CD4-positive, alpha-beta T cell treated with Interferon alpha-2 for 1 hour (primary cell): ENCODE data around the gene ERI3.
A peak's percentile ranks its signal among the peaks of the same experiment; 100 is the strongest.

Experiments used
- DNase-seq, 2 donors: peaks; one replicate each; pipeline ENCODE4 v3.0.0-alpha.2; 2020 to 2022

The ERI3 gene

DNA sequence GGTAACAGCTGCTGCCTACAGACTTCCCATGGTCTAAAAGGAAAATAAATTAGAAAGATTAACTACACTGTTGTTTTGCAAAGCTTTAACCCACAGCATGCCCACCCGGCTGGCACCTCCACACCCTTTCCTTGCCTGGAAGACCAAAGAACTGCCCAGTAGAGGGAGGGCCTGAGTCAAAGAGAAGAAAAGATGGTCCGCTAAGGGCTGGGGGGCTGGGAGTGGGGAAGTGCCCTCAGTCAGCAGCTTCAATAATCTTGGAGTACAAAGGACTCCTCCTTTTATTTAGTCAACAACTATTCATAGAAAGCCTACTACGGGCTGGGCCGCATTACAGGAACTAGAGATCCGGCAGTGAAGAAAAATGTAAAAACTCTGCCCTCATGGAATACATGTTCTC is 40.6 kb downstream of the ERI3 start:
- no peak for DNase-seq

DNA sequence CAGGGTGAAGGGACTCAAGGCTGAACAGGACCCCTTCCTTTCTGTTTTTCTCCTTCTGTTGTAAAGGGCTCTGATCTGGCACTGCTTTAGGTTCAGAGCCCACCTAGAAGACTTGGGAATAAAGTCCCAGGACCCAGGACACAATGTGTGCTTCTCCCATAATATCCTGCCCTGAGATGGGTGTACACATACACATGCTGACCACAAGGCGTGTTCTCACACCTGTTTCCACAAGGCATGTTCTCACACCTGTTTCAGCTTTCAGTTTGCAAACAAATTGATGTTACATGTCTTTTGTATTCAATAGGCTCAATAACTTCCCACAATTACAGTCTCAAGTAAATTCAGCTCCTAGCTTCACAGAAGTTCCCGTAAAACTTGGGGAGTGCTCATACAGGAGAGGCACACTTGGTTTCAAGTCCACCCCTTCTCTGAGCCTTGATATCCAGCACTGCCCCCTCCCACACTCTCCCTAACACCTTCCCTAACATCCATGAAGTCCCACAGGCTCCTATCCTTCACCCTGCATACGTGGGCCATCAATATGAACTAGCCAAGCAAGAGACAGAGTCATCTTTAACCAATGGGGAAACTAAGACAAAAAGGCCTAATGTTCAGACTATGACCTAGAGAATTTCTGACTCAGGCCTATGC is 41.7 kb downstream of the ERI3 start:
- DNase-seq: no peak

DNA sequence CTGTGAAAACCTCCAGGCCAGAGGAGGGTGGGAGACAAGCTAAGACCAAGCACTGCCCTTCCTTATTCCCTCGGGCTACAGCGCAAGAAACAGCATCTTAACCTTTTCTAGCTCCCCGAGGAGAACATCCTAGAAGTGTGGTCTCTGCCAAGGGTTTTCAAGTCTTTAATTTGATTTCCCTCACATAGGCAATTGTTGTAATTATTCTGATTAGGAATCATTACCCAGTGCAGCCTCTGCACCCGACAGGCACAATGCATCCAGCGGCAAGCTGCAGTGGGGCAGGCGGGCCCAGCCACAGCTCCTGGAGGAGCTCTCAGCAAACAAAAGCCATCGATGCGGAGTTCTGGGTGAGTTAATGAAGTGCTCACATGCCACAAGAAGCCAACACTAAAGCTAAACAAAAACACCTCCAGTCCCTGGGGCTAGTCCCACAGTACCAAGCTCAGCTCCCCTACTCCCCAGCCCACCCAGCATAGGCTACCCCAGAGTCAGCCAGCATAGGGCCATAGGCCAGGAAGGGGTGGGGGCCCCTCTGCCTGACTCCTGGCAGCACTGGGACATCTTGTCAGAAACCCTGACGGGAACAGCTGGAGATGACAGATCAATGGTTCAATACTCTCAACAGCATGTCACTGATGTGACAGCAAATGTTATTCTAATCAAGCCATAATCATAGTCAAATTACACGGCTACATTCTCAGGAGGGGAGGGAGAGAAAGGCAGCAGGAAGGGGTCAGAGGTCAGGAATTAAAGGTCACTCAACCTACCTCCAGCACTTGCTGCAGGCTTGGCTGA is 42.5 kb downstream of the ERI3 start:
- DNase-seq: no peak

DNA sequence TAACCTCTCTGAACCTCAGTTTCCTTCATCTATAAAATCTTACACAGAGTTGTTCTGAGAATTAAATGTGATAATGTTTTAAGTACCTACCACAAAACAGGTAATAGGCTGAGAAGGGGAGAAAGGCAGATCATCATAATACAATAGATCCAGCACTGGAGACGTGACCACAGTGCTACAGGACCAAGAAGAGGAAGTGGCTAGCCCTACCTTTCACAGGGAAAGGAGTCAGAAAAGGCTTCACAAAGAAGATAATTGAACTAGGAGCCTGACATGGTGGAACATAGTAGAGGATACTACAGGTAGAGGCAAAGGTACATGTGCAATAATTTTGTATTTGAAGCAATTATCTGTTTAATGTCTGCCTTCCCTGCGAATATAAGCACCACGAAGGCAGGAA is 45.1 kb downstream of the ERI3 start:
- DNase-seq: no peak

DNA sequence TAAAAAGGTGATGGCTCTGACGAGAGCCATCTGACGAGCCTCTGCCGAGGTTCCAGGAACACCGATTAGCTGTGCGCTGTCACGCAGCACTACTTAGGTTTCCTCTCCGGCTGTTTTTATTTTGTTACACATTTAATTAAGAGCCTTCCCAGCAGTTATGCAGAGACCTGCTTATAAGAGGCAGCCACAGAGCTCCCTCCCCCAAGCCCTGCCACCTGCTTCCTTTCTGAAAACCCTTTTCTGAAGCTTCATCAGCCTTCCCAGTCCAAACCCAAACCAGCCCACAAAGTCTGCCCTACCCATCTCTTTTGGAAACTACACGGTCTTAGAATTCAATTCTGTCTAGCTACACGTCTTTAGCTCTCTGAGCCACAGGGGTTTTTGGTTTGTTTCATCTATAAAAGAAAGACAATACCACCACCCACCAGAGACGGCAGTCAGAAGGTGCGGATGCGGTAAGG is 49.1 kb downstream of the ERI3 start:
- peak; percentile 4 to 8 for DNase-seq

DNA sequence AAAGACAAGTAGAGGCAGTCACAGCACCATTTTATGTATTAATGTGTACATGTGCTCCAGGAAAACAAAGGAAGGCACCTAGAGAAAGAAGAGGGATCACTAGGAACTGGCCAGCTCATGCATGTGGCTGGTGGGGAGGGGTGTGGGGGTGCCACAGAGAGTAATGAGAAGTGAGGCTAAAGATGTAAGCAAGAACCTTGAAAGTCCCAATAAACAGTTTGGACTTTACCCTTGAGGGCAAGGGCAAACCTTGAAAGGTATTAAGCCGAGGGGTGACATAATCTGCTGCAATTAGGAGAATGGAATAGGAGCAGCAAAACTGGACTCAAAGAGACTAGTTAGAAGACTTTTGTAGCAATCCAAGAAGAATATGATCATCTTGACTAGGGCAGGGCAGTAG is 51.5 kb downstream of the ERI3 start:
- no peak for DNase-seq

DNA sequence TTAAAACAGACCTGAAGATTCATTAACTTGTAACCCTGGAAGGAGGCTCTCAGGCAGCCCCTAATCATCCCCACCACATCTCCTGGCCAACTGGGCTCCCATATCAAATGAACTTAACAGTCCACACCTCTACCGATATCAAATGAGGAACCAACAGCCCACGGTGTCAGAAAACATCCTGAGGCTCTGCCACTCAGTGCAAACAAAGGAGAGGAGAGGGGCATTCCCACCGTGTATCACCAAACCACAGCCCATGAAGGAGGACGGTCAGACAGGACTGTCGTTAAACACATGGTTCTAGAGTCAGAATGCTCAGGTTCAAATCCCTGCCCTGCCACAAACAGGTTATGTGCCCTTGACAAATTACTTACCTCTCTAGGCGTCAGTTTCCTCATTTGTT is 52.5 kb downstream of the ERI3 start:
- no peak for DNase-seq

DNA sequence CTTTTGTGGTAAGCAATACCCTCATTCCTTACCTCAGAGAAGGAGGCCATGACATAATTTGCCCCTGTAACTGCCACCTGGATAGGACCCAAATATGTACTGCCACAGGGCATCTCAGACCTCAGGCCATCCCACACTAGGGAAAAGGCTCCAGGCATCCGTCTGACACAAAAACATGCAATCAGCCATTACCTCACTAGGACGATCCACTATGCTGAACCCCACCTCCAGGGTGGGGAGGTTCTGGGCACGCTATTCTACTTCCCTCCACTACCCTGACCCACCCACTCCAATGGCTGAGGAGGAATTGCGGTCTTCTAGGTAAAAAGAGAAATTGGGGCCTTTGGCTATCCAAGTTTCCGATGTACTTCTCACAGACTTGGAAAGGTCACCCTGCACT is 53.6 kb downstream of the ERI3 start:
- DNase-seq: no peak

DNA sequence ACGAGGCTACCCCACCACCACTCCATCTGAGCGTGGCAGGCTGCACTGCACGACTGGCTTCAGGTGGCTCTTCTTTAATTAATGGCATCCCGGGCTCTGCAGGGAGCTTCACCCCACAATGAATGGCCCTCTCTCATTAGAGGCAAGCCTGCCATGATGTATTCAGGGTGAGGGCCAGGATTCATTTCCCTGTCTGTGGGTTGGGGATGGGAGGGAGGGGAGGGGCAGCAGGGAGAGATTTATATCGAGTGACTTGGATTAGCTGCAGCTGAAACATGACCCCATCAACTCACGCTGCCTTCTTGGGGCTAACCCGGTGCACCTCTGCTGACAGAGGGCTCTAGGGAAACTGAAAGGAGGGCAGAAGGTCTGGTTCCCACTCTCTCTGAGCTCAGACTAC is 54.2 kb downstream of the ERI3 start:
- no peak for DNase-seq

DNA sequence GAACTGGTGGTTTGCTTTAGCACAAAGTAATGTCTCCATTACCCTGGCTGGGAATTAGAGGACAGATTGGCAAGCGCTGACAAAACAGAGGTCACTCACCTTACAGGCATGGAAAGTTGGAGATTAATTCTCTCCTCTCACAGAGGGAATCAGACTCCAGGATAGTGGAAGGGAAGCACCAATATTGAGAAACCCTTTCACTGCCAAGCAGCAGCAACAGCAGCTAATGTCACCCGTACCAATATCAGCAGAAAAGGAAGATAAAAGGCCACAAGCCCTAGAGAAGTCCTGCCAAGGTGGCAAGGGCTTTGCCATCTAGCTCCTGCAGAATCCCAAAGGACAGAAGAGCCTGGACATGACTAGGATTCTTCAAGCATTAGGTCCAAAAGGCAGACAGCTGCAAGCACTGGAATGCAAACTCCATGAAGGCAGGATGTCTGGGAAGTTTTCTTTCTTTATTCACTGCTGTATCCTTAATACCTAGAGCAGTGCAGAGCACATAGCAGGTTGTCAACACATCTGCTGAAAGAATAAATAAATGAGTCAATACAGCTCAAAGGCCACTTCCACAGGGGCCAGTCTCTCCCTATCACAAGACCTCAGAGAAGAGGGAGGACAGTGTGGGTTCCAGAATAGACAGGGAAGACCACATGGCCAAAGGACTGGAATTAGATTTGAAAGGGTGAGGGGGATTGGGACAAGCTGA is 57.2 kb downstream of the ERI3 start:
- DNase-seq: no peak

DNA sequence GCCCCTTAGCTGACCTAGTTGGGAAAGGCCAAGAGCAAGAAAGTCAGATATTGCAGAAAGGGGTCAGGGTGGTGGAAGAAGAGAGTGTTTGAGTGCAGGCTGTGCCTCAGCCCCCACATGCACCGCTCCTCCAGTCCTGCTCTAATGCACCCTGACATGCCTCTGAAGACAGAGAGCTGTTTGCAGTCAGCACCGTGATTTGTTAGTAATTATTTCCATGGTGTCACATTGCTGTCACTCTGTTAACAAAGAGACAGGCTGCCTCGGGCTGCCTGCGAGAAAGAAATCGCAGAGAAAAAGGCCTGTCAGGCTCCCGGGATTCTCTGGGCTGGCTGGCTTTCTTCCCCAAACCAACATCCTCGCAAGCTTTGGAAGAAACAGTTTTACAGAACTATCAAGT is 58.3 kb downstream of the ERI3 start:
- no peak for DNase-seq

DNA sequence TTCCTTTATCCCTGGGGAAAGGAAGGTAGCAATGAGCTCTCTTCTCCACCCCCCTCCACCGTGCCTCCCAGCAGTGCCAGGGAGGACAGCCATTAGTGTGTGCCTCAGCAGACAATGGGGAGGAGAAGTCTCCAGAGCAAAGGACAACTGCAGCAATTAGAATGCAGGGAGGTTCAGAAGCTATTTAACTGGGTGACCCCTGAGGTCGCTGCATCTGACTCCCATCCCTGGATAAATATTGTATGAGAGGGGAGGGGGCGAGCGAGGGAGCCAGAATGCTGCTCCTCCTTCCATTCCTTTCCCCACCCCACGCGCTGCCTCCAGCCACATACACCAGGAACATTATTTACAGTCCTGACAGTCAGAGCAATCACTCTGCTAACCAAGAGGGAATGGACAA is 59.0 kb downstream of the ERI3 start:
- DNase-seq: no peak

DNA sequence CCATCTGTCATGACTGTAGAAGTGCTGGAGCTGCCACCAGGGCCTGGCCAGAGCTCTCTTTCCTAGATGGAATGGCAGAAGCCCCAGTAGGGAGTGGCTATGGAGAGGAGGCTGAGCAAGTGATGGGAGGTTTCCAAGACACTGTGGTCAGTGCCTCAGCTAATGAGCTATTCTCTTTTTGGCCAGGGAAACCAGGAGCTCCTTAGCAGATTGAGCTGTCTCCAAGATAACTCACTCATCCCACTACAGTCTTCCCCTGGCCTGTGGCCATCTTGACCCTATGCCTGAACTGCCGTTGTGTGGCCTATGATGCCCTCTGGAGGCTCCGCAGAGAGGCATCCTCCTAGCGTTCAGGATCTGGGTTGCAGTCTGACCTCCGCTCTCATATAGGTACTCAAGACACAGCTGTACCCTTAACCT is 60.5 kb downstream of the ERI3 start:
- DNase-seq: no peak

DNA sequence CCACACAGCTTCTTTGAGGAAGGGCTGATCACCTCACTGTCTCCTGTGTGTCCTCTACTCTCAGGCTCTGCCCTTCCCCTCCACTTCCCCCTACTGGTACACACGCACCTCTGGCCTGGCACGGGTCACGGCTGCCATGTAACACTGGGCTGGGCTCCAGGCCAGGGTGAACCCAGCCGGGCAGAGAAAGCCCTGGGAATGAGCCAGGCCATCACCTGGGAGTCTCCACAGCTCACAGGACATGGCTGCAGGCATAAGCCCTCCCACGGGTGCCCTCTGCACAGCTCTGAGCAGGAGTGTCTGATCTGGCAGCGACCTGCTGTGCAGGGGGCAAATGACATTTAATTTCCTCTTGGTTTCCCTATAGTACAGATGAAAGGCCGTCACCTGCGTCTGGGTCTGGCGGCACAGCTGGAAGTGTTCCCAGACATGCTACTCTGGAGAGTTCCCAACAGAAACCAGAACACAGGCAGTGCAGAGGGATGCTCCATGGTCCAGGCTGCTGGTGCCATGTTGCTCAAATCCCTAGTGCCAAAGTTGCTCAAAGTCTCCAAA is 61.2 kb downstream of the ERI3 start:
- DNase-seq: no peak

DNA sequence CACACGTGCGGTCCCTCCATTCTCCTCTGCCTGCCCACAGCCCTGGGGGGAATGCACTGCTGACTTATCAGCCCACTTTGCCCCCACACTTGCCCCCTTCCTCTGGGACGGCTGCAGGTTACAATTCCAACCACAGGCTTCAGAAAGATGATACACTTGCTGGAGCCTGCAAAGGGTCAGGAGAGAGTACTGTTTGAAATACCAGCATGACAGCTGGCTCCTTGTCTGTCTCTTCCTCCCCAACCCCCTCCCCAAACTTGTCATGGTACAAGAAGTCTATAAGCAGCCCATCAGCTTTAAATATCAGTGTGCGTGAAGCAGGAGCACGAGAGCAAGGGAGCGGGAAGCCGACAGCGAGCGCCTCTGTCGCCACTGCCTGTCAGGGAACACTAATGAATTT is 62.4 kb downstream of the ERI3 start:
- DNase-seq: no peak

DNA sequence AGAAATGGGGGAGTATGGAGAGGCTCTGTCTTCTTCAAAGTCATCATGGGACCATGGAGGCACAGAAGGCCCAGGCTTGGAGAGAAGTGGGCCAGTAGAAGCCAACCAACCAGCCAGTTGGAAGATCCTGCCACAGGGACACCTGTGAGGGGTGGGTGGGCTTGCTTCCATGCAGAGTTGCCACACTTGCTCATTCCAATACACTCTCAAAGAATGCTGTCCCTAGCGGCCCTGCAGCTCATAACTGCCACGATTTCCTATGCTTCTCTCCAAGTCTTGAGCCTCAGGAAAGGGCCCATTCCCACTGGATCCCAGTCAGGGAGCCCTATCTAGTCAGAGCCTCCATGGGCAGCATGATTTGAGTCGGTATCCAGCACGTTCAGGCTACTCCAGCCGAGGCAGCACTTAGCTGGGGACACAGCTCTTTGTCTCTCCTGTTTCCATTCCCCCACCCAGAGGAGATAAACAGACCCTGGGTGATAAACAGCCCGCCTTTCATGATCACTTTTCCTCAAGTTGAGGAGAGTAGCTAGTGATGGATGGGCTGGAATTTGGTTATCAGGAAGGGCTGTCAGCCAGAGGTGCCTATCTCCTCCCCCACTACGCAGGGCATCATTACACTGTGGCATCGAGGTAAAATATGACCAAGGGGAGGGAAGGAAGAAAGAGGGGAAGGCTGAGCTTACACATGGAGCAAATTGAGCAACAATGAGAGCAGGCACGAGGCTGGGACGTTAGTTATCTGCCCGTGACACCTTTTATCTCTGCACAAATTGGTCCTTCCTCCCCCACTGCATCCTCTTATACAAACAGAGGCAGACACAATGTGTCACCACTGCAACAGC is 64.6 kb downstream of the ERI3 start:
- no peak for DNase-seq

DNA sequence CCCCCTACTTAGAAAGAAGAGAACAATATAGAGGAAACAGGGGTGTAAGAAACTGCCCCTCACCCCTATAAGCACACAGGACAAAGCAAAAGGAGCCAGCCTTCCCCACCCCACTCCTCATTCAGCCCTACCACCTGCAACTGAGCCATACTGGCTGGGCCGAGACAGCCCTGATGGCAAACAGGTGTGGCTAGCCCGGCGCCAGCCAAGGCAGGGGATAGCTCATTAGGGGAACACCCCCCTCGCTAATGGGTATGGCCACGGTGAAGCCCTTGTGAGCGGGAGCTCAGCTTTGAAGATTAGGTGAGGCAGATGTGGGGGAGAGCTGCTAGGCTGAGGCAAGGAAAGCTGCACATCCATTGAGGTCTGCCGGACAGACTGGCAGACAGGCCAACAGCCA is 65.5 kb downstream of the ERI3 start:
- no peak for DNase-seq

DNA sequence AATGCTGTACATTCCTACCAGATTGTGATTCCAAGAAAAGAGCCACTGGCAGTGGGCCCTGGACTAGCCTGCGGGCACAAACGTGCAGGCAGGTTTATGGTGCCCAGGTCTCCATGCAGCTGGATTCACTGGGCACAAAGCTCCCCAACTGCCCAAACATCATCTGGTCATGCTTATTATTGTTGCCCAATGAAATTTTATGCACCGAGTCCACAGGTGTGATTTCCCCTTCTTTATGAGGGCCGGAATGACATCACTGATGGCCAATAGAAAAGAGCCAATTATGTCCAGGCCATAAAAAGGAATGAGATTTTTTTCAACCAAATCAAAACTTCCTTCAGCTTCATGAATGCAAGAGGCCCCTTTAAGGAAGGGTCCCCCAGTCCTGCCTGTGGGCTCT is 66.2 kb downstream of the ERI3 start:
- no peak for DNase-seq

DNA sequence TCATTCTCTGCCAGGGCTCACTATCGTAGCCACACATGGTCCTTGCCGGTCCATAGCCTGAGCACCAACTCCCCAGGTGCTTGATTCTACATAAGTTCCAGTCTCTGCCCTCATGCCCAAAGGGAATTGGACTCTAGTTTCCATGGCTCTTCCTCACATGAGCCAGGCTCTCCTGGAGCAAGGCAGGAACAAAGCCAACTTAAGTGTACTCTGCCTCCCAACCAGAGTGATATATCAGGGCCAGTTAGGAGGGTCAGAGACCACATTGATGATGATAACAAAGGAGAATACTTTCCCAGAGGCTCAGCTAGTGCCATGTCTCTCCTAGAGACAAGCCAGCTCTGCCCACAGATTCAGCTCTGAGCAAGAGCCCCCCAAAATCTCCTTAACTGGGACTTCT is 70.9 kb downstream of the ERI3 start:
- no peak for DNase-seq

DNA sequence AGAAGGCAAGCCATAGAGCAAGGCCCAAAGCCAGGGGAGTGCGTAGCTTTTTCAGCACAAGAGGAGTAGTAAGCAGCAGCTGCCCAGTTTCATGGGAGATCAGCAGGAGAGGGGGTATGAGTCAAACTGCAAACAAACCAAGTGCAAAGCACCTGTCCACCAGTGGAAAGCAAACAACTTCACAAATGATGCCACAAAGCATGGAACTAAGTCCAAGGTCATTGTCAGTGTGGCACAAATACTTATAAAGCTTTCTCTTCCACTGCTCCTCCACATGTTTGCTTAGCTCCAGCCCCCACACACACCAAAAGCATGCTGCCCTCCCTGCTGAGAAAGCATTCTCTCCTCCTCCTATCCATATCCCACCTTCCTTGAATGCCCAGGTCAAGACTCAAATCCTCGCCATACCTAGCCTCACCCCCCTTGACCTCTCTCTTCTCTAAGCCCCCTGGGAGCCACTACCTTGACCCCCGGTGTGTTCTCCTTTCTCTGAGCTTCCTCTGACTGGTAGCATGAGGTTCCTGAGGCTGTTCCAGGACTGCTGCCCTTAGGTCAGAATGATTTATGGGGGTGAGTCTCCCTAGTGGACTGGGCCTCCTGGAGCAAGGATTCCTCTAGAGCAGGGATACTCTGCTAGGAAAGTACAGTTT is 71.4 kb downstream of the ERI3 start:
- DNase-seq: no peak

DNA sequence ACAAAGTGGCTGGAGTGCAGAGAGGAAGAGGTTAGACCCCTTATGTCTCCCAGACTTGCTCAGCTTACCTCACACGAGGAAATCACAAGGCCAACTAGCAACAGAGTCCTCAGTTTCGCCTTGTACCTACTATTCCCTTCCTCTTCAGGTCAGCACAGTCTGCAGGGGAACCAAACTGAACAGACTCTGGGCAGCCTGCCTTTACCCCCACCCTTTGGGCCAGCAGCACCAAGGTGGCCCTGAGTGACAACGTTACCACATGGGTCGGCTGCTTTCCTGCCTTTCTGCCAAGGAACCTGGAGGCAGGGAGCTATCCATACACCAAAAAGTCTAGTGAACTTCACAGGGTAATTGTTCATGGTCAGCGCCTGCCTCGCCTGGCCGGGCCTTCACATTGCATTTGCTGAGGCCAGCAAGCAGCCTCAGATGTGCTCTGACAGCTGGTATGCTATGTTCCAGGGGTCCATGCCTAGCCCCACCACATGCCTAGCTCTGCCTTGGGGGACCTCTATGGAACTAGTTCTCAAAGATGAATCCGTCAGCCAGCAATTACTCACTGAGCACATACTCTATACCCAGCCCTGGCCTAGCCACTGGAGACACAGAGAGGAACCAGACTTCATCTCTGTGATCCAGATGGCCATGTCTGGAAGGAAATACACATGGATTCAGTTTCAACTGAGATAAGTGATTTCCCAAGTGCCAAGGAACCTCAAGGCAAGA is 72.2 kb downstream of the ERI3 start:
- no peak for DNase-seq
